MCF 10A (cell line): ENCODE results near the gene MAP3K2. TPM values are rescaled to one million over a fixed set of nuclear protein-coding genes. Genes with fewer than 3 reads are reported as not detected.

Source experiments
- BruUV-seq: library from RNA; stranded (reverse); fragments of 400-500 nt; replicated peaks from 2 replicates; lab custom pipeline; 2021; lab: Mats Ljungman, UMichigan
- CTCF ChIA-PET: fragments of 300-600 bp; sonication (Branson Sonifier 250); formaldehyde crosslinking; extraction: SDS; loops from one replicate; lab custom pipeline; 2021; ENCODE audit warnings: antibody characterized with exemption, inconsistent platforms; lab: Yijun Ruan, JAX
- POLR2A ChIA-PET: fragments of 300-600, 350-650 bp; sonication (Branson Sonifier 250); formaldehyde crosslinking; extraction: SDS; loops from one replicate; lab custom pipeline; 2020; ENCODE audit warnings: antibody characterized with exemption, inconsistent platforms; lab: Yijun Ruan, JAX
- DNase-seq: peaks from one replicate; pipeline ENCODE4 v3.0.0-alpha.2; 2018; ENCODE audit not compliant: unreplicated experiment
- H3K27ac Mint-ChIP-seq: one replicate; pipeline ENCODE4 v1.8.0; 2022; ENCODE audit warnings: mild to moderate bottlenecking, low read depth, mixed read lengths; ENCODE audit not compliant: unreplicated experiment
- H3K27me3 Mint-ChIP-seq: one replicate; pipeline ENCODE4 v1.8.0; 2022; ENCODE audit warnings: mixed read lengths; ENCODE audit not compliant: insufficient read depth, unreplicated experiment
- H3K36me3 Mint-ChIP-seq: one replicate; pipeline ENCODE4 v1.8.0; 2022; ENCODE audit warnings: mild to moderate bottlenecking, moderate library complexity, mixed read lengths; ENCODE audit not compliant: insufficient read depth, unreplicated experiment
- H3K4me1 Mint-ChIP-seq: one replicate; pipeline ENCODE4 v1.8.0; 2022; ENCODE audit warnings: mixed read lengths; ENCODE audit not compliant: insufficient read depth, unreplicated experiment
- H3K4me3 Mint-ChIP-seq: one replicate; pipeline ENCODE4 v1.8.0; 2022; ENCODE audit warnings: mild to moderate bottlenecking, moderate library complexity, mixed read lengths; ENCODE audit not compliant: unreplicated experiment
- H3K9me3 Mint-ChIP-seq: one replicate; pipeline ENCODE4 v1.8.0; 2022; ENCODE audit warnings: mixed read lengths; ENCODE audit not compliant: unreplicated experiment
- intact Hi-C: fragments of 100-400 bp; cut with micrococcal nuclease; formaldehyde crosslinking; loops from 2 replicates; pipeline ENCODE4 v1.14.1; 2022
- total RNA-seq: library from RNA; stranded (reverse); gene quantifications from 2 replicates; pipeline ENCODE4 v1.2.3, GENCODE V29; 2022
- TF ChIP-seq, protein P1 (sequence below): fragments of 200-600 bp; IDR thresholded peaks from one replicate; pipeline ENCODE4 v1.8.0; 2022; ENCODE audit warnings: antibody characterized with exemption, mild to moderate bottlenecking; ENCODE audit not compliant: unreplicated experiment

MAP3K2 gene
- total RNA-seq, 1 experiment from 2014 or later: 62.9 TPM

DNA sequence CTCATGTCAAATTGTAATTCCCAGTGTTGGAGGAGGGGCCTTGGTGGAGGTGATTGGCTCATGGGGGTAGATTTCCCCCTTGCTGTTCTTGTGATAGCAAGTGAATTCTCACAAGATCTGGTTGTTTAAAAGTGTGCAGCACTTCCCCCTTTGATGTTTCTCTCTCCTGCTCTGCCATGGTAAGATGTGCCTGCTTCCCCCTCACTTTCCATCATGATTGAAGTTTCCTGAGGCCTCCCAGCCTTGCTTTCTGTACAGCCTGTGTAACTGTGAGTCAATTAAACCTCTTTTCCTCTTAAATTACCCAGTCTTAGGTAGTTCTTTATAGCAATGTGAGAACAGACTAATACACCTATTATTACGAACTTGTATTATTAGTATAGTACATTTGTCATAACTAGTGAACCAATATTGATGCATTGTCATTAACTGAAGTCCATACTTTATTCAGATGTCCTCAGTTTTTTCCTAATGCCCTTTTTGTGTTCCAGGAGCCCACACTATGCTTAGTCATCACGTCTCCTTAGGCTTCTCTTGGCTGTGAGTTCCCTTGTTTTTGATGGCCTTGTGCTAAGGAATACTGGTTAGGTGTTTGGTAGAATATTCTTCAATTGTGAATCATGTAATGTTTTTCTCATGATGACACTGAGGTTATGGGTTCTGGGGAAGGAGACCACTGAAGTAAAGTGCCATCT lies 4.5 kb upstream of the MAP3K2 start:
- no peak overlapping the region for H3K27ac Mint-ChIP-seq
- CTCF ChIA-PET: no interaction called here
- no TSS peak for BruUV-seq

DNA sequence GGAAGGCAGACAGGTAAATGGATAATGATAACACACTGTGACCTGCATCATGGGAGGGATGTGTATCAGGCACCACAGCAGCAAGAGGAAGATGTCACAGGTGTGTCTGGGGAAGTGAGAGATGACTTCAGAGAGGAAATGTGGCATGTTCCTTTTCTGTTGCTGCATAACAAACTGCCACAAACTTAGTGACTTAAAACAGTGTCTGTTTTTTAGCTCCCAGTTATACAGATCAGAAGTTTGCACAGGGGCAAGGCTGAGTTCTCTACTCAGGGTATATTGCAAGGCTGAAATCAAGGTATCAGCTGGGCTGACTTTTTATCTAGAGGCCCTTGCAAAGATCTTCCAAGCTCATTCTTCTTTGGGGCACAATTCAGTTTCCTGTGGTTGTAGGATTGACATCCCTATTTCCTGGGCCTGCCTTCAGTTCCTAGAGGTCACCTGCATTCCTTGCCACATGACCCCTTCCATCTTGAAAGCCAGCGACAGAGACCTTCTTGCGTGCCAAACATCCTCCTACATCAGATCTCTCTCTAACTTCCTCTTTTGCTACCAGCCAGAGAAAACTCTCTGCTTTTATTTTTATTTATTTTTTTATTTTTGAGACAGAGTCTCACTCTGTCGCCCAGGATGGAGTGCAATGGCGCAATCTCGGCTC lies 2.1 kb upstream of the MAP3K2 start:
- TF ChIP-seq, protein P1, sequence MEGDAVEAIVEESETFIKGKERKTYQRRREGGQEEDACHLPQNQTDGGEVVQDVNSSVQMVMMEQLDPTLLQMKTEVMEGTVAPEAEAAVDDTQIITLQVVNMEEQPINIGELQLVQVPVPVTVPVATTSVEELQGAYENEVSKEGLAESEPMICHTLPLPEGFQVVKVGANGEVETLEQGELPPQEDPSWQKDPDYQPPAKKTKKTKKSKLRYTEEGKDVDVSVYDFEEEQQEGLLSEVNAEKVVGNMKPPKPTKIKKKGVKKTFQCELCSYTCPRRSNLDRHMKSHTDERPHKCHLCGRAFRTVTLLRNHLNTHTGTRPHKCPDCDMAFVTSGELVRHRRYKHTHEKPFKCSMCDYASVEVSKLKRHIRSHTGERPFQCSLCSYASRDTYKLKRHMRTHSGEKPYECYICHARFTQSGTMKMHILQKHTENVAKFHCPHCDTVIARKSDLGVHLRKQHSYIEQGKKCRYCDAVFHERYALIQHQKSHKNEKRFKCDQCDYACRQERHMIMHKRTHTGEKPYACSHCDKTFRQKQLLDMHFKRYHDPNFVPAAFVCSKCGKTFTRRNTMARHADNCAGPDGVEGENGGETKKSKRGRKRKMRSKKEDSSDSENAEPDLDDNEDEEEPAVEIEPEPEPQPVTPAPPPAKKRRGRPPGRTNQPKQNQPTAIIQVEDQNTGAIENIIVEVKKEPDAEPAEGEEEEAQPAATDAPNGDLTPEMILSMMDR: no peak
- no TSS peak for BruUV-seq
- Mint-ChIP-seq H3K27me3 (no peaks in the 10 kb centered on the region), H3K9me3 (no peaks in the 10 kb centered on the region), H3K27ac (no peak overlapping the region), H3K4me1 (peaks cover 26% of the 10 kb centered on the region), H3K36me3 (peaks cover 7% of the 10 kb centered on the region), H3K4me3 (no peak overlapping the region)
- ChIA-PET POLR2A (interaction anchor here (1.1 to 2.6 kb wide), 3 partner anchors 9 to 18 kb away, joined by 3 to 51 read pairs (median 13); no protein-coding TSS in a partner anchor), CTCF (interaction anchor here (1.0 kb wide), 2 partner anchors 9 to 24 kb away, joined by 3 to 4 read pairs; no protein-coding TSS in a partner anchor)
- DNase-seq: no peak
- intact Hi-C loops: no loop called here

More for the DNA sequence above, 4.5 kb upstream of the MAP3K2 start:
- TF ChIP-seq, protein P1: no peak
- POLR2A ChIA-PET: no interaction called here
- peaks cover under 1% of the 10 kb centered on the region for H3K36me3 Mint-ChIP-seq
- H3K27me3 Mint-ChIP-seq: no peaks in the 10 kb centered on the region
- no peak overlapping the region for H3K4me3 Mint-ChIP-seq
- DNase-seq: no peak
- no peaks in the 10 kb centered on the region for H3K9me3 Mint-ChIP-seq
- peaks cover 20% of the 10 kb centered on the region for H3K4me1 Mint-ChIP-seq
- intact Hi-C loops: no loop called here

DNA sequence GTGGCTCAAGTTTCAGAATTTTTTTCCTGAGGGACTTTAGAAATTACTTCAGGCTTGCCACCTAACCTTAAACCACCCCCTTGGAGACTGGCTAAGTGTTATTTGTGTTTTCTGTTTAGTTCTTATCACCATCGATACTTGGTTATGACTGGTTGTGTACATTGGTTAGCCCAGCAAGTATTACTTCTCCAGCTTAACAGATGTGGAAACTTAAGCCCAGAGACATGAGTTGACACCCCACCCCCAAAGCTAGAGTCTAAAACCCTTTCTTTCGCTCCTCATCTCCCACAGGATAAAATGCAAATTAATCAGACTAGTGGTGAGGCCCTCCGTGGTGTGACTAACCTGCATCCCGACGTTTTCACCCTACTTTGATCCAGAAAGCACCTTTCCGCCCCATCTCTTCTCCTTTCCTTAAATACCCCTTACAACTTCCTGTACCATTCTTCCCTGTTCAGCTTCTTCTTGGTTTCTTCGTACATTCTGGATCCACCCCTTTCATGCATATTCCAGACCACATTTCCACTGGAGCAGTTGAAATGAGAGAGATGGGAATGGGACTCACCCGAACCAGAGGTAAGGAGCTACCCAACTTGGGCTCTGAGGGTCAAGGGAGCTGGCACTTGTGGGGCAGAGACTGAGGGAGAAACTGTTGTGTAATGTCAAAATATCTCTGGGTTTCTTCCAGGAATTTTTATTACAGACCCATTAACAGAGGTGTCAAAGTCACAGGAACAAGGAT lies 819 bp upstream of the MAP3K2 start:
- BruUV-seq: TSS peak; percentile 77
- TF ChIP-seq, protein P1: no peak
- intact Hi-C loops: no loop called here
- Mint-ChIP-seq H3K27ac (peak overlapping the region; percentile 93), H3K4me1 (peaks cover 33% of the 10 kb centered on the region), H3K4me3 (peak overlapping the region; percentile 90), H3K9me3 (no peaks in the 10 kb centered on the region), H3K36me3 (peaks cover 16% of the 10 kb centered on the region), H3K27me3 (no peaks in the 10 kb centered on the region)
- ChIA-PET POLR2A (interaction anchor here (0.6 to 2.6 kb wide), 9 partner anchors 11 to 111 kb away, joined by 3 to 51 read pairs (median 9); no protein-coding TSS in a partner anchor), CTCF (interaction anchor here (0.6 to 1.6 kb wide), 6 partner anchors 11 to 90 kb away, joined by 3 to 12 read pairs (median 4); partner anchors contain the start of gene PROC)
- DNase-seq: no peak
